GM12878 (cell line): Measurements from ENCODE around the gene GRIP2. TPM values are rescaled to one million over a fixed set of nuclear protein-coding genes. Genes with fewer than 3 reads are reported as not detected.

Experiments
- ATAC-seq: fragments of 200-7000 bp; cut with Tn5 transposase; 3 replicates; pipeline ENCODE4 v1.9.1; 2020; ENCODE audit warnings: mild to moderate bottlenecking, moderate library complexity
- BruUV-seq: library from RNA; stranded (reverse); fragments of 400-500 nt; replicated peaks from 2 replicates; lab custom pipeline; 2021; lab: Mats Ljungman, UMichigan
- CTCF ChIA-PET: fragments of 300-600 bp; sonication (Branson Sonifier 250); formaldehyde crosslinking; extraction: SDS; loops from one replicate; lab custom pipeline; 2021; ENCODE audit warnings: inconsistent platforms; lab: Yijun Ruan, JAX
- POLR2A ChIA-PET: fragments of 350-600 bp; formaldehyde crosslinking; extraction: SDS; loops from one replicate; lab custom pipeline; 2021; ENCODE audit warnings: inconsistent platforms; lab: Charles Lee
- RAD21 ChIA-PET: fragments of 300-600 bp; sonication (Branson Sonifier 250); formaldehyde crosslinking; loops from one replicate; lab custom pipeline; 2023; ENCODE audit warnings: antibody characterized with exemption; ENCODE audit not compliant: unreplicated experiment; lab: Charles Lee
- SMC1A ChIA-PET: fragments of 300-600 bp; sonication (Branson Sonifier 250); formaldehyde crosslinking; loops from one replicate; lab custom pipeline; 2023; ENCODE audit not compliant: unreplicated experiment, uncharacterized antibody; lab: Charles Lee
- DNase-seq: peaks from one replicate; pipeline ENCODE4 v3.0.0-alpha.2; 2011; ENCODE audit warnings: low read depth, low spot score
- FAIRE-seq: peaks from 3 replicates; lab custom pipeline; 2011; peaks lifted over from hg19 to GRCh38; lab: Jason Lieb, UNC
- H2AFZ ChIP-seq: 2 replicates; pipeline ENCODE4 v1.6.0; 2011; ENCODE audit warnings: low read depth, low read length, control low read depth; ENCODE audit not compliant: control insufficient read depth
- H3K27ac ChIP-seq: 2 replicates; pipeline ENCODE4 v1.5.1; 2011; ENCODE audit warnings: control low read depth; ENCODE audit not compliant: control insufficient read depth, insufficient read depth
- H3K27me3 ChIP-seq, 2 experiments: replicated peaks in 1 of 2; 2 replicates each; pipeline versions ENCODE4 v1.6.0 to v1.6.1; 2011; ENCODE audit warnings: low read length in 1 of 2; ENCODE audit not compliant: control insufficient read depth in 2 of 2, insufficient read depth in 2 of 2
- H3K36me3 ChIP-seq, 2 experiments: 2 replicates each; pipeline ENCODE4 v1.5.1; 2011; ENCODE audit warnings: low read length in 1 of 2; ENCODE audit not compliant: control insufficient read depth in 2 of 2, insufficient read depth in 2 of 2
- H3K4me1 ChIP-seq: 2 replicates; pipeline ENCODE4 v1.6.1; 2011; ENCODE audit warnings: mild to moderate bottlenecking, low read length, moderate library complexity, mixed read lengths; ENCODE audit not compliant: control insufficient read depth, insufficient read depth
- H3K4me2 ChIP-seq: 2 replicates; pipeline ENCODE4 v1.6.0; 2011; ENCODE audit warnings: control low read depth; ENCODE audit not compliant: control insufficient read depth, insufficient read depth
- H3K4me3 ChIP-seq: fragments of 200-600 bp; sonication (generic); 2 replicates; pipeline ENCODE4 v1.5.1; 2016
- H3K79me2 ChIP-seq: 2 replicates; pipeline ENCODE4 v1.6.0; 2011; ENCODE audit warnings: low read length; ENCODE audit not compliant: control insufficient read depth, insufficient read depth
- H3K9ac ChIP-seq: 2 replicates; pipeline ENCODE4 v1.8.0; 2011; ENCODE audit warnings: low read length, control low read depth, mixed read lengths; ENCODE audit not compliant: control insufficient read depth, insufficient read depth
- H3K9me3 ChIP-seq: replicated peaks from 3 replicates; pipeline ENCODE4 v1.5.1; 2011; ENCODE audit warnings: mild to moderate bottlenecking, low read length; ENCODE audit not compliant: control insufficient read depth, insufficient read depth
- H4K20me1 ChIP-seq: 2 replicates; pipeline ENCODE4 v1.6.0; 2011; ENCODE audit not compliant: control insufficient read depth, insufficient read depth
- CEBPB ChIP-seq, 2 experiments: fragments of 150-350 bp in 1 of 2; IDR thresholded peaks; 2 replicates each; pipeline ENCODE4 v1.6.1; 2012 to 2014; ENCODE audit warnings: low read depth in 2 of 2, low read length in 2 of 2, borderline replicate concordance in 1 of 2, inconsistent platforms in 1 of 2
- CREM ChIP-seq: IDR thresholded peaks from 2 replicates; pipeline ENCODE4 v1.6.1; 2014; ENCODE audit warnings: antibody characterized with exemption, low read depth
- IRF4 ChIP-seq: IDR thresholded peaks from 2 replicates; pipeline ENCODE4 v1.6.1; 2011; ENCODE audit warnings: low read depth, low read length
- JUNB ChIP-seq: IDR thresholded peaks from 2 replicates; pipeline ENCODE4 v1.6.1; 2016; ENCODE audit warnings: antibody characterized with exemption, mild to moderate bottlenecking
- MTA3 ChIP-seq: IDR thresholded peaks from 2 replicates; pipeline ENCODE4 v1.6.1; 2012; ENCODE audit warnings: low read length, inconsistent platforms, borderline replicate concordance
- MXI1 ChIP-seq: fragments of 150-350 bp; IDR thresholded peaks from 2 replicates; pipeline ENCODE4 v1.6.1; 2011; ENCODE audit warnings: low read depth, mild to moderate bottlenecking, inconsistent platforms, low read length, improper control_type of control experiment
- WRNIP1 ChIP-seq: IDR thresholded peaks from 2 replicates; pipeline ENCODE4 v1.6.1; 2011; ENCODE audit warnings: low read depth, low read length, improper control_type of control experiment, borderline replicate concordance
- YBX1 ChIP-seq: fragments of 450-650 bp; IDR thresholded peaks from 2 replicates; pipeline ENCODE4 v1.6.1; 2016; ENCODE audit warnings: antibody characterized with exemption
- WGBS: methylation state at CpG from one replicate; pipeline ENCODE4 v1.1.6; 2016; ENCODE audit warnings: low lambda C conversion rate; ENCODE audit not compliant: insufficient replicate concordance, insufficient coverage; ENCODE audit errors: missing lambda C conversion rate; 5-methylcytosine and 5-hydroxymethylcytosine counted together
- in situ Hi-C: fragments of 300-500 bp; cut with MboI; formaldehyde crosslinking; loops from 9 replicates; pipeline ENCODE4 v1.14.3; 2018; ENCODE audit warnings: mixed read lengths
- intact Hi-C: fragments of 100-400 bp; cut with micrococcal nuclease; formaldehyde crosslinking; loops from one replicate; pipeline ENCODE4 v1.14.2; 2022; ENCODE audit not compliant: unreplicated experiment
- polyA plus RNA-seq, 11 experiments: library from polyadenylated mRNA; depleted of rRNA in 4 of 11; unstranded in 6 of 11; stranded (reverse) in 5 of 11; fragments of >200 nt; fragmentation: Nextera tagmentation in 4 of 11; fragmentation: Illumina TruSeq in 1 of 11; extraction: Ambion mirVana in 4 of 11; extraction: Trizol in 1 of 11; gene quantifications; 1 replicate in 1 of 11; 2 replicates in 10 of 11; pipeline versions ENCODE4 v1.2.1 to v1.2.3, GENCODE V29; 2011 to 2016; ENCODE audit warnings: inconsistent platforms in 2 of 11, missing spikeins in 2 of 11, low read depth in 1 of 11
- total RNA-seq, 4 experiments: library from RNA; depleted of rRNA in 3 of 4; stranded (reverse); fragments of >200 nt in 3 of 4; fragmentation: Illumina TruSeq in 1 of 4; extraction: Trizol in 1 of 4; gene quantifications; 2 replicates each; pipeline versions ENCODE4 v1.2.1 to v1.2.3, GENCODE V29; 2013 to 2021

Gene GRIP2
- total and polyA plus RNA-seq, 10 of the 15 experiments (the other 5 are each of a cell fraction or from before 2014, with no cell fraction given) = not detected

DNA sequence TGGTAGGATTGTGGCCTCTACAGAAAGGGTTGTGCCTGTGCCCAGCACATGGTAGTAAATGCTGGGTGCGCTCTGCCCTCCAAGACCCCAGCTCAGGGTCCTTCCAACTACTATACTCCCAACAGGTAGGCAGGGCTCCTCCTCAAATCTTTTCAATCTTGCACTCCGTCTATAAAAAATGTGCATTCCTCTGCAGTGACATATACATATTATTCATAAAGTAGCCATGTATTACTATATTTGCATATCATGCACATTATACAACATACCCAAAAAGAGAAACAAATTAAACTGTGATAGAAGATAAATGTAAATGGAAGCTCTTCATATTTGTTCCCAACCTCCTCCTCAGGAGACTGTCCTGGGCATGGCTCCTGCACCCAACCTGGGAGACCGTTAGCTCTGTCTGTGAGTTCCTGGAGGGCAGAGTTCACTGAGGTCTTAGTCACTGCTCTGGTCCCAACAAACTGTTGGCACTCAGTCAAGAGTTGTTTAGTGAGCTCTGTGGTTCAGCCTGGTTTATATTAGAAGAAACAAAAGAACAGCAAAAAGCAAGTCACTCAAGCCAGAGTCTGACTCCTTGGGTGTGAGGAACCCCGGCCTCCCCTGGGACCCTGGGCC is 47.7 kb upstream of the GRIP2 start (continued):
- TF ChIP-seq MXI1 (no peak), MTA3 (no peak), WRNIP1 (no peak)

DNA sequence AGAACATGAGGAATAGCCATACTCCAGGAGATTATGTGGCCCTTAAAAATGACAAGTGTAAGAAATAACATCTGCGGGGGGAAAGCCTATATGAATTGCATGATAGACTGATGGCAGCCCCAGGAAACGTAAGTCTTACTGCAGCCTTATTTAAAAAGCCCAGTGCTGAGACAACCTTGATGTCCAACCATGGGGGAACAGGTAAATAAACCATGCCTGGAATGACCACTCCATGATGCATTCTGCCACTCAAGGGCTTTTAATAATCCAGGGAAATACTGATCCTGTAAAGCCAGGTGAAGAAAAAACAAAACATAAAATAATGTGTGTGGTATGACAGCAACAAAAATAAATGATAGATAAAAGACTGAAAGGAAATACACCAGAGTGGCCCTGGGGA is 46.5 kb upstream of the GRIP2 start:
- no peak overlapping the region for H3K4me2 ChIP-seq
- 0% methylated on average over 2 of the region's 2 CpGs for WGBS
- no peak overlapping the region for H3K27ac ChIP-seq
- in situ Hi-C loops (no loop called here), intact Hi-C loops (no loop called here)
- CTCF ChIA-PET = no interaction called here
- no peaks in the 10 kb centered on the region for H3K79me2 ChIP-seq
- H3K9ac ChIP-seq = no peak overlapping the region
- peaks cover 1 to 6% of the 10 kb centered on the region in 2 experiments for H3K27me3 ChIP-seq
- BruUV-seq = no TSS peak
- ATAC-seq = no peak
- no peak overlapping the region for H3K4me3 ChIP-seq
- no peaks in the 10 kb centered on the region for H3K9me3 ChIP-seq
- H3K36me3 ChIP-seq = no peaks in the 10 kb centered on the region
- H3K4me1 ChIP-seq = no peaks in the 10 kb centered on the region
- TF ChIP-seq IRF4 (no peak), CEBPB (IDR thresholded peaks at IDR 0.05; ENCODE audit: borderline replicate concordance in 1 of 2, low read depth in 2 of 2, low read length in 2 of 2) (no peak), YBX1 (no peak), JUNB (no peak), CREM (no peak)
- SMC1A ChIA-PET = no interaction called here
- H2AFZ ChIP-seq = no peak overlapping the region
- no peak for FAIRE-seq
- POLR2A ChIA-PET = no interaction called here
- no peak for DNase-seq
- RAD21 ChIA-PET = no interaction called here
- H4K20me1 ChIP-seq = no peaks in the 10 kb centered on the region
